K562 (cell line): ENCODE data around the gene MRI1. TPM values are rescaled to one million over a fixed set of nuclear protein-coding genes. Genes with fewer than 3 reads are reported as not detected.
A peak's percentile ranks its signal among the peaks of the same experiment; 100 is the strongest.

Source experiments
- ATAC-seq: fragments of 200-7000 bp; cut with Tn5 transposase; 3 replicates; pipeline ENCODE4 v1.9.1; 2020; ENCODE audit warnings: moderate library complexity
- BruUV-seq: library from RNA; stranded (reverse); fragments of 400-500 nt; replicated peaks from 2 replicates; lab custom pipeline; 2021; lab: Mats Ljungman, UMichigan
- CTCF ChIA-PET: fragments of 300-600 bp; formaldehyde crosslinking; extraction: SDS; loops from one replicate; lab custom pipeline; 2021; ENCODE audit warnings: low intra/inter-chr PET ratio; lab: Yijun Ruan, JAX
- POLR2A ChIA-PET: fragments of 300-600, 350-650 bp; sonication (Branson Sonifier 250); formaldehyde crosslinking; extraction: SDS; loops from one replicate; lab custom pipeline; 2021; ENCODE audit warnings: antibody characterized with exemption, inconsistent platforms; lab: Yijun Ruan, JAX
- DNase-seq, 4 experiments: peaks; one replicate each; pipeline versions ENCODE4 v3.0.0 to v3.0.0-alpha.2; 2011 to 2018; ENCODE audit warnings: low spot score in 3 of 4, mixed read lengths in 3 of 4; ENCODE audit errors: extremely low read depth in 1 of 4
- FAIRE-seq: peaks from 2 replicates; lab custom pipeline; 2011; peaks lifted over from hg19 to GRCh38; lab: Jason Lieb, UNC
- H2AFZ ChIP-seq: 2 replicates; pipeline ENCODE4 v1.6.0; 2011; ENCODE audit warnings: low read depth, low read length, control low read depth, inconsistent platforms
- H3K27ac ChIP-seq: fragments of 200-600 bp; 3 replicates; pipeline ENCODE4 v1.8.0; 2011; ENCODE audit warnings: low read depth, mild to moderate bottlenecking, control low read depth, inconsistent platforms, low read length, moderate library complexity, mixed read lengths; ENCODE audit errors: extremely low read depth
- H3K27me3 ChIP-seq, 2 experiments: fragments of 300-600 bp in 1 of 2; 2 replicates in 1 of 2; 3 replicates in 1 of 2; pipeline versions ENCODE4 v1.6.0 to v1.8.0; 2011; ENCODE audit warnings: inconsistent platforms in 2 of 2, low read length in 2 of 2, mild to moderate bottlenecking in 1 of 2, mixed read lengths in 1 of 2, moderate library complexity in 1 of 2; ENCODE audit not compliant: control insufficient read depth in 2 of 2, insufficient read depth in 2 of 2
- H3K36me3 ChIP-seq: fragments of 300-600 bp; 3 replicates; pipeline ENCODE4 v1.8.0; 2011; ENCODE audit warnings: mild to moderate bottlenecking, low read length, inconsistent platforms; ENCODE audit not compliant: control insufficient read depth, insufficient read depth
- H3K4me1 ChIP-seq, 2 experiments: fragments of 200-600 bp in 1 of 2; replicated peaks in 1 of 2; 2 replicates in 1 of 2; 3 replicates in 1 of 2; pipeline versions ENCODE4 v1.5.1 to v1.8.0; 2011; ENCODE audit warnings: inconsistent platforms in 2 of 2, low read length in 2 of 2, mild to moderate bottlenecking in 1 of 2, mixed read lengths in 1 of 2, moderate library complexity in 1 of 2; ENCODE audit not compliant: control insufficient read depth in 2 of 2, insufficient read depth in 2 of 2
- H3K4me2 ChIP-seq: 2 replicates; pipeline ENCODE4 v1.6.1; 2011; ENCODE audit warnings: low read length, control low read depth, inconsistent platforms, mixed read lengths; ENCODE audit not compliant: insufficient read depth
- H3K4me3 ChIP-seq: fragments of 200-600 bp; sonication (generic), shearing (Covaris generic); 2 replicates; pipeline ENCODE4 v1.5.1; 2016; ENCODE audit warnings: control low read depth, inconsistent platforms
- H3K79me2 ChIP-seq: fragments of 200-600 bp; 3 replicates; pipeline ENCODE4 v1.8.0; 2011; ENCODE audit warnings: low read length, inconsistent platforms; ENCODE audit not compliant: control insufficient read depth, insufficient read depth
- H3K9ac ChIP-seq, 2 experiments: 2 replicates each; pipeline versions ENCODE4 v1.6.0 to v1.6.1; 2011; ENCODE audit warnings: low read depth in 2 of 2, low read length in 2 of 2, control low read depth in 1 of 2, inconsistent platforms in 1 of 2, mild to moderate bottlenecking in 1 of 2, mixed read lengths in 1 of 2; ENCODE audit not compliant: insufficient read depth in 1 of 2
- H3K9me1 ChIP-seq: one replicate; pipeline ENCODE4 v1.6.0; 2011; ENCODE audit warnings: inconsistent platforms, mild to moderate bottlenecking, low read length, moderate library complexity; ENCODE audit not compliant: control insufficient read depth, insufficient read depth
- H3K9me3 ChIP-seq: replicated peaks from 2 replicates; pipeline ENCODE4 v1.5.1; 2011; ENCODE audit warnings: low read depth, low read length, inconsistent platforms; ENCODE audit not compliant: control insufficient read depth, insufficient read depth
- H4K20me1 ChIP-seq: replicated peaks from 2 replicates; pipeline ENCODE4 v1.6.1; 2011; ENCODE audit warnings: low read length, inconsistent platforms, mixed read lengths; ENCODE audit not compliant: control insufficient read depth, insufficient read depth
- HBP1 ChIP-seq: fragments of 450-650 bp; formaldehyde crosslinking; IDR thresholded peaks from 2 replicates; pipeline ENCODE4 v1.4.0; 2022; ENCODE audit warnings: missing genetic modification characterization
- ZBTB33 ChIP-seq: sonication (generic); formaldehyde crosslinking; IDR thresholded peaks from 2 replicates; pipeline ENCODE4 v1.8.1; 2023; ENCODE audit warnings: mild to moderate bottlenecking, missing genetic modification reagents
- WGBS: fragments of 100-300 bp; shearing (Covaris generic); methylation state at CpG from one replicate; pipeline ENCODE4 v1.1.6; 2016; ENCODE audit warnings: low coverage, mixed read lengths; ENCODE audit not compliant: insufficient coverage; ENCODE audit errors: missing lambda C conversion rate; 5-methylcytosine and 5-hydroxymethylcytosine counted together
- in situ Hi-C: fragments of 300-500 bp; cut with MboI; formaldehyde crosslinking; loops from 4 replicates; pipeline ENCODE4 v1.15.0; 2018; ENCODE audit warnings: inconsistent platforms, mixed read lengths
- intact Hi-C: fragments of 100-400 bp; cut with micrococcal nuclease; formaldehyde crosslinking; loops from 2 replicates; pipeline ENCODE4 v1.14.2; 2022
- polyA plus RNA-seq, 8 experiments: library from polyadenylated mRNA; depleted of rRNA in 4 of 8; stranded (reverse) in 5 of 8; unstranded in 3 of 8; fragments of >200 nt; fragmentation: Nextera tagmentation in 2 of 8; fragmentation: Illumina TruSeq in 1 of 8; extraction: Ambion mirVana in 2 of 8; extraction: Trizol in 1 of 8; gene quantifications; 2 replicates each; pipeline versions ENCODE4 v1.2.1 to v1.2.3, GENCODE V29; 2011 to 2014; ENCODE audit warnings: inconsistent platforms in 1 of 8, missing spikeins in 1 of 8
- total RNA-seq, 7 experiments: library from RNA; depleted of rRNA in 6 of 7; stranded (reverse); fragments of >200 nt in 6 of 7; fragmentation: Illumina TruSeq in 2 of 7; extraction: Trizol in 2 of 7; gene quantifications; 2 replicates each; pipeline versions ENCODE4 v1.2.1 to v1.2.3, GENCODE V29; 2011 to 2021; ENCODE audit warnings: low replicate concordance in 1 of 7

MRI1 gene
- total and polyA plus RNA-seq, 9 of the 15 experiments (the other 6 are each of a cell fraction or from before 2014, with no cell fraction given) = 5.5 to 57.4 (median 28.2) TPM

- no peak for TF ChIP-seq HBP1
- 0 out of 2 replicates have a peak, but pooled peaks have one; percentile 45 for TF ChIP-seq ZBTB33 (CRISPR knock-in tag)
- FAIRE-seq = no peak
- Histone ChIP-seq H3K9me1 (no peaks in the 10 kb centered on the region), H3K79me2 (no peaks in the 10 kb centered on the region), H3K27ac (no peak overlapping the region), H3K36me3 (no peaks in the 10 kb centered on the region), H4K20me1 (no peaks in the 10 kb centered on the region), H3K4me2 (no peak overlapping the region), H3K4me3 (no peak overlapping the region), H2AFZ (no peak overlapping the region), H3K9ac (peak overlapping the region in 1 of 2 experiments; percentile 26; a peak in 1 of 4 replicates), H3K4me1 (peaks cover 0 to 19% of the 10 kb centered on the region in 2 experiments; a peak in 4 of 5 replicates), H3K9me3 (no peaks in the 10 kb centered on the region), H3K27me3 (no peaks in the 10 kb centered on the region)
- no TSS peak for BruUV-seq
- in situ Hi-C loops (no loop called here), intact Hi-C loops (no loop called here)
- no peak for DNase-seq
- ChIA-PET CTCF (no interaction called here), POLR2A (interaction anchor here (0.7 to 0.9 kb wide), 2 partner anchors 11 to 49 kb away, joined by 4 to 5 read pairs; no protein-coding TSS in a partner anchor)
- 79% methylated on average over 24 of the region's 34 CpGs for WGBS
- no peak for ATAC-seq
Observed at GRCh38 chr19:13808856-13809255, 44.5 kb downstream of the MRI1 start.
